PC-9 (cell line): ENCODE results near the gene PSD4. TPM values are rescaled to one million over a fixed set of nuclear protein-coding genes. Genes with fewer than 3 reads are reported as not detected.

Source experiments
- BruUV-seq: library from RNA; stranded (reverse); fragments of 400-500 nt; replicated peaks from 2 replicates; lab custom pipeline; 2021; lab: Mats Ljungman, UMichigan
- CTCF ChIA-PET: fragments of 300-600 bp; sonication (Branson Sonifier 250); formaldehyde crosslinking; loops from one replicate; lab custom pipeline; 2022; ENCODE audit warnings: antibody characterized with exemption; lab: Charles Lee
- POLR2A ChIA-PET: fragments of 300-600 bp; sonication (Branson Sonifier 250); formaldehyde crosslinking; loops from one replicate; lab custom pipeline; 2022; ENCODE audit warnings: antibody characterized with exemption; ENCODE audit not compliant: unreplicated experiment; lab: Charles Lee
- DNase-seq, 2 experiments: peaks; one replicate each; pipeline versions ENCODE4 v3.0.0 to v3.0.0-alpha.2; 2015 to 2022; ENCODE audit warnings: mixed read lengths in 1 of 2
- H2AFZ ChIP-seq: fragments of 200-600 bp; sonication (generic); 2 replicates; pipeline ENCODE4 v1.8.1; 2017; ENCODE audit warnings: antibody characterized with exemption
- H3F3A ChIP-seq: fragments of 200-600 bp; sonication (generic); 2 replicates; pipeline ENCODE4 v1.8.1; 2017; ENCODE audit warnings: antibody characterized with exemption, mild to moderate bottlenecking, low read depth; ENCODE audit not compliant: insufficient read depth
- H3K27ac ChIP-seq: fragments of 200-600 bp; sonication (generic); 2 replicates; pipeline ENCODE4 v1.6.1; 2016; ENCODE audit warnings: mixed run types
- H3K27me3 ChIP-seq: fragments of 200-600 bp; sonication (generic); 2 replicates; pipeline ENCODE4 v1.6.1; 2016; ENCODE audit warnings: low read depth, mixed run types; ENCODE audit not compliant: insufficient read depth
- H3K36me3 ChIP-seq: fragments of 200-600 bp; sonication (generic); 2 replicates; pipeline ENCODE4 v1.6.1; 2016; ENCODE audit warnings: low read depth, mixed run types
- H3K4me1 ChIP-seq: fragments of 200-600 bp; sonication (generic); replicated peaks from 2 replicates; pipeline ENCODE4 v1.6.1; 2016; ENCODE audit warnings: mixed run types; ENCODE audit not compliant: insufficient read depth
- H3K4me2 ChIP-seq: fragments of 200-600 bp; sonication (generic); 2 replicates; pipeline ENCODE4 v1.6.1; 2017; ENCODE audit warnings: mixed run types
- H3K4me3 ChIP-seq: fragments of 200-600 bp; sonication (generic); 2 replicates; pipeline ENCODE4 v1.6.1; 2016; ENCODE audit warnings: mixed run types
- H3K79me2 ChIP-seq: fragments of 200-600 bp; sonication (generic); 2 replicates; pipeline ENCODE4 v1.6.1; 2017; ENCODE audit warnings: low read depth, mixed run types
- H3K9me2 ChIP-seq: fragments of 200-600 bp; sonication (generic); 2 replicates; pipeline ENCODE4 v1.8.1; 2017; ENCODE audit warnings: mild to moderate bottlenecking; ENCODE audit not compliant: insufficient read depth
- H3K9me3 ChIP-seq: fragments of 200-600 bp; sonication (generic); 2 replicates; pipeline ENCODE4 v1.8.1; 2016; ENCODE audit warnings: low read depth; ENCODE audit not compliant: insufficient read depth
- H4K20me1 ChIP-seq: fragments of 200-600 bp; sonication (generic); 2 replicates; pipeline ENCODE4 v1.8.1; 2017; ENCODE audit not compliant: insufficient read depth
- CTCF ChIP-seq: fragments of 200-600 bp; sonication (generic); conservative IDR thresholded peaks from 2 replicates; pipeline ENCODE4 v1.6.1; 2017; ENCODE audit warnings: mixed run types, antibody characterized with exemption, mild to moderate bottlenecking, moderate library complexity
- EZH2 ChIP-seq: fragments of 200-600 bp; sonication (generic); IDR thresholded peaks from 2 replicates; pipeline ENCODE4 v1.8.0; 2017; ENCODE audit warnings: antibody characterized with exemption, low read depth
- intact Hi-C: fragments of 100-400 bp; cut with micrococcal nuclease; formaldehyde crosslinking; loops from one replicate; pipeline ENCODE4 v1.10.0; 2022; ENCODE audit not compliant: unreplicated experiment
- total RNA-seq: library from RNA; stranded (reverse); gene quantifications from 2 replicates; pipeline ENCODE4 v1.2.3, GENCODE V29; 2021

Gene PSD4
- total RNA-seq, 1 experiment from 2014 or later: 29.6 TPM

- no peaks in the 10 kb centered on the region for H4K20me1 ChIP-seq
- no peaks in the 10 kb centered on the region for H3K79me2 ChIP-seq
- no peak overlapping the region for H3K4me3 ChIP-seq
- H3K36me3 ChIP-seq: no peaks in the 10 kb centered on the region
- H3K27ac ChIP-seq: no peak overlapping the region
- H2AFZ ChIP-seq: no peak overlapping the region
- H3F3A ChIP-seq: 0 out of 2 replicates have a peak, but pooled peaks cover 5% of the 10 kb centered on the region
- POLR2A ChIA-PET: no interaction called here
- TF ChIP-seq EZH2 (no peak), CTCF (no peak)
- H3K9me2 ChIP-seq: no peaks in the 10 kb centered on the region
- DNase-seq: no peak
- intact Hi-C loops: no loop called here
- BruUV-seq: no TSS peak
- H3K9me3 ChIP-seq: no peaks in the 10 kb centered on the region
- H3K27me3 ChIP-seq: no peaks in the 10 kb centered on the region
- H3K4me1 ChIP-seq: no peaks in the 10 kb centered on the region
- H3K4me2 ChIP-seq: no peak overlapping the region
- CTCF ChIA-PET: interaction anchor here (0.6 kb wide), 1 partner anchor 92 kb away, joined by 3 read pairs; no protein-coding TSS in a partner anchor
Observed at GRCh38 chr2:113174376-113174750, 592 bp downstream of the PSD4 start.

- Histone ChIP-seq H3K36me3 (no peaks in the 10 kb centered on the region), H3K4me1 (no peaks in the 10 kb centered on the region), H3K4me2 (no peak overlapping the region), H3K9me2 (no peaks in the 10 kb centered on the region), H3K79me2 (no peaks in the 10 kb centered on the region), H3K9me3 (no peaks in the 10 kb centered on the region), H3K4me3 (no peak overlapping the region), H3K27me3 (no peaks in the 10 kb centered on the region), H3F3A (0 out of 2 replicates have a peak, but pooled peaks cover 5% of the 10 kb centered on the region), H4K20me1 (no peaks in the 10 kb centered on the region), H2AFZ (no peak overlapping the region), H3K27ac (no peak overlapping the region)
- TF ChIP-seq CTCF (no peak), EZH2 (no peak)
- DNase-seq: no peak
- ChIA-PET POLR2A (no interaction called here), CTCF (interaction anchor here (0.6 kb wide), 1 partner anchor 92 kb away, joined by 3 read pairs; no protein-coding TSS in a partner anchor)
- BruUV-seq: no TSS peak
- intact Hi-C loops: no loop called here
Observed at GRCh38 chr2:113175042-113175628, 1.4 kb downstream of the PSD4 start.

GRCh38 chr2:113175736-113176695 is 2.2 kb downstream of the PSD4 start:
- H3K4me3 ChIP-seq: no peak overlapping the region
- no peaks in the 10 kb centered on the region for H3K4me1 ChIP-seq
- H3K79me2 ChIP-seq: no peaks in the 10 kb centered on the region
- H2AFZ ChIP-seq: no peak overlapping the region
- H4K20me1 ChIP-seq: no peaks in the 10 kb centered on the region
- no TSS peak for BruUV-seq
- H3F3A ChIP-seq: 0 out of 2 replicates have a peak, but pooled peaks cover 4% of the 10 kb centered on the region
- no peaks in the 10 kb centered on the region for H3K36me3 ChIP-seq
- no peak for DNase-seq
- no peak overlapping the region for H3K4me2 ChIP-seq
- TF ChIP-seq EZH2: no peak
- no peak for TF ChIP-seq CTCF
- H3K27me3 ChIP-seq: no peaks in the 10 kb centered on the region
- H3K9me2 ChIP-seq: no peaks in the 10 kb centered on the region
- ChIA-PET CTCF (no interaction called here), POLR2A (no interaction called here)
- no peaks in the 10 kb centered on the region for H3K9me3 ChIP-seq
- intact Hi-C loops: no loop called here
- no peak overlapping the region for H3K27ac ChIP-seq
